Measurements from ENCODE around the gene C10orf90.
"Not testable (repeated sequence)": the region's sequence is repeated elsewhere in the genome, so short reads cannot be mapped to it uniquely, and the experiment has no call there.

The C10orf90 gene

DNA sequence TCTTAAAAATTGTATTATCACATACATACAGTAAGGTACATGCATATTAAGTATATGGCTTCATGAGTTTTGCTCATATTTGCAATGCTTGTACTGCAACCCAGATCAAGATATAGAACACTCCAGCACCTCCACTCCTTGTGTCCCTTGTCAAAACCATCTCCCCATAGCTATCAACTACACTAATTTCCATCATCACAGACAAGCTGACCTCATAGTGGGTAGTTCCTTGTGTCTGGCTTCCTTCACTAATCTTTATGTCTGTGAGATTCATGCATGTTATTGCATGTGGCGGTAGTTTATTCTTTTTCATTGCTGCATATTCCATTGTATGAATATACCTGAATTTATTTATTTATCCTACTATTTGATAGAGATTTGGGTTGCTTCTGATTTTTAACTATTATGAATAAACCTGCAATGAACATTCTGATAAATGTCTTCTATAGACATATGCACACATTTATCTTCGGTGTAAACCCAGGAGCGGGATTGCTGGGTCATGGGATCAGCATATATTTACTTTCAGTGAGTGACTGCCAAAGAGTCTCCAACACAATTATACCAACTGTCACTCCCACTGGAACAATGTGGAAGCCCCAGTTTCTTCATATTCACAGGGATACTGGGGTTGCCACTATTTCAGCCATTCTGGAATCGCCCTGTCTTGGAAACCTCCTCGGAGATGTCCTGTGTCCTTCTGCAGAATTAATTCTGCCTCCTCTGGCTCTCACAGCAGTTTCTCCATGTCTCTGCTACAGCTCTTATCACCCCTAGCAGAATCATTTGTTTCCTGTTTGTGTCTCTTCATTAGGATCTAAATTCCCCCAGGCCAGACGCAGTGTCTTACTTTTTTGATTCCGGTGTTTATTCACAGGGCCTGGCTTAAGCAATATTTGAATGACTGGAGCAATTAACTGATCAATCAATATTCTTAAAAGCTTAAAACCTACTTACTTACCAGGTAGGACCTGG, 267.5 kb downstream of the C10orf90 start:
- DNase-seq (ENCODE audit: insufficient read length, low spot score) (no peak), FAIRE-seq (no peak)

DNA sequence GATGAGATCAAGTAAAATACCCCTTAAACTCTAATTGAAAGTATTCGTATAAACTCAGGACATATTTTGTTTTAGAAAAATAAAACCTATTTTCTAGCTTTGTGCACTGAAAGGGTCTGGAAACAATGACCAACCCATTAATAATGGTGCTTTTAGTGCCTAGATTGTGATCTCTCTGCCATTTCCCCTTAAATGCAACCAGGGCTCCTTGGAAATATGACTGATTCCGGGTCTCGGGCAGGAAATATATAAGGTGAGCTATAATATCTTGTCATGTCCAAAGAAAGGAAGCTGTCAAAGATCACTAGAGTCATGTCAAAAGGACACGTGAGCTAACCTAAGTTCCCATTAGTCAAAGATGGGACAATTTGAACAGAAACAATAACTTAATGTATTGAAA, 269.9 kb downstream of the C10orf90 start:
- DNase-seq (ENCODE audit: insufficient read length, low spot score) (no peak), FAIRE-seq (no peak)

DNA sequence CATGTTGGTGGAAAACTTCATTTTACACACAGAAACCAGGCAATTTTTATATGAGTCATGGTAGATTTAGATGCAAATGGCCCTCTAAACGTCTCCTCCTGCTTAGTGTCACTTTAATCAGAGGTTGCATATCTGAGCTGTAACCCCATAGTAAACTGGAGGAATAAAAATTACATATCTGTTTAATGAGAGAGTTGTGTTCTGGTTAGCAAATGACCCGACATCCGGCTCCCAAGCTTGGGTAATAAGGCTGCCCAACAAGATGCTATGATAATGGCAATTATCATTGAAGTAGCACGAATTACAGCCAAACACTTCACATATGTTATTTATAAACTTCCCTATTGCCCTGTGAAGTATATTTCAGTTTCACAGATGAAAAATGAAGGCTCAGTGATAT, 271.6 kb downstream of the C10orf90 start:
- no peak for DNase-seq (ENCODE audit: insufficient read length, low spot score)
- FAIRE-seq, result no peak

DNA sequence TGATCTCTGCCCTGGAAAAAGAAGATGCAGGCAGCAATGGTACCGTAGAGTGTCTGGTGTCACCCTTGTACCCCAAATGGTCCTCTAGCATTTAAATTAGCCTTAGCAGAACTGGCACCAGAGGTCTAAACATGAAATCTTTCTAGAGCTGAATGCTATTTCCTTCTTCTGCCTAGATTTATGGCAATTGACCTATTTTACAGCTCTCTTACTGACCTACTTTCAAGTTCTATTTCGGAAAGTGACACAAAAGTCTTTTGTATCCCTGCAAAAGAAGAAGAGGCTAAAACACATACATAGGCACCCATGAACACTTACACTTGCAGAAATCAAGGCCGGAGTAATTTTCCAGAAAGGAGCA, 272.1 kb downstream of the C10orf90 start:
- no peak for FAIRE-seq

DNA sequence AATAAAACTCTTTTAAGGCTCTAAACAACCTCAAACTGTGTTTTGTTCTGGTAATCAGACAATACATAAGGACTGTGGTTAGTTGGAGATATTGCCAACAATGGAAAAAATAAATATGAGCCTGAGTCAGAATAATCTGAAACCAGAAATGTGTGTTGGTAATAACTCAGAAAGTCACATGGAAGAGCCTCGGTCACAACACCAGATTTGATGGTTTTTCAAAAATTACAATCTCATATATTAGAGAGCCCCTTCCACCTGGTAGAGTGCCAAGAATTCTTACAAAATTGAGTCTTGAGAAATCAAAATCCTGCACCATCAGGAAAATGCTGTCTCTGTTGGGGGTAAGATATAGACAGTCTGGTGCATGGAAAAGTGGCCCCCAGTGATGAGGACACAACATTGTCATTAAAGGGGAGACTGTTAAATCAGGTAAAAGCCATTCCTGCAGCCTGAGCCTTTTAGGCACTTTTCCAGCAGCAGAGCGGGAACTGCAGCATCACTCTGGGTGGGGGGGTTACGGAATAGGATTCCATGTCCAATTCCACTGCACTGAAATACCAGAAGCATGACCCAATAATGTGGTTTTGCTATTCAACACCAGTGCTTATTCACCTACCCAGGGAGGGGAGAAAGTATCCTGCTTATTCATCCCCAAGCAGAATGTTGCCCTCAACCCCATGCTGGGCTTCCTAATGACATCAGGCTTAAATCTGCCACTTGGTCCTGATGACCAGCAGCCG, 272.7 kb downstream of the C10orf90 start:
- no peak for DNase-seq (ENCODE audit: insufficient read length, low spot score)
- no peak for FAIRE-seq

More for the DNA sequence above, 272.1 kb downstream of the C10orf90 start:
- no peak for DNase-seq (ENCODE audit: insufficient read length, low spot score)

DNA sequence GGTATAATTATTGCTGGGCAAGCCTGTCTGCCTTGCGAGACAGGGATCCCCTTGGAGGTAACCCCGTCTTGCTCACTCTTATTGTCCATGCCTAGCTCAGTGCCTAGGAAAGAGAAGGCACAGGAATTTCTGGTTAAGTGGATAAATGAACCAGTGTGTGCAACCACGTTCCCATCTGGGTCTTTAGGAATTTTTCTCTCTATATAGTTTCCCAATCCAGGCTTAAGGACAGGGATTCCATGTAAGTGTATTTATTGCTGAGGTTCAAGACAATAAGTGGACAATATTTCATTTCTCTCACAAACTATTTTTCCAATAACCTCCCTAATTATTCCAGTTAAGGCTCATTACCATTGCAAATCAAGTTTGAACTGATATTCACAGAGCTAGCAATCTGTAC, 273.3 kb downstream of the C10orf90 start:
- FAIRE-seq (no peak), DNase-seq (ENCODE audit: insufficient read length, low spot score) (no peak)

DNA sequence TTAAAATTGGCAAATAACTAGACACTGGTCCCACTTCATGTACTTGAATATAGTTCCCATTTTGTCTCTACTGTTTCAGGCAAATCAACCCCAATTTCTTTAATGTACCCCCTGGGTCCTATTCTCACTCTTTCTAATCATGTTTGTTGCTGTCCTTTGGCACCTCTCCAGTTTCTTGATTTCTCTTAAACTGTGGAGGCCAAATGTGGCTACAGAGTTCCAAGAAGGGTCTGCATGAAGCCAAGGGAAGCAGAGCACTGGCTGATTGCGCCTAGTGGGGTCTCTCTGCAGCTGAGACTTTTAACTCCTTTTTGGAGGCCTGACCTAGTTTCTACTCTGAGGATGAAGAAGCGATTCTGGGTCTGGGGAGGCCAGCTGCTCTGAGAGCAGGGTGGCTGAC, 275.5 kb downstream of the C10orf90 start:
- no peak for DNase-seq (ENCODE audit: insufficient read length, low spot score)
- no peak for FAIRE-seq

DNA sequence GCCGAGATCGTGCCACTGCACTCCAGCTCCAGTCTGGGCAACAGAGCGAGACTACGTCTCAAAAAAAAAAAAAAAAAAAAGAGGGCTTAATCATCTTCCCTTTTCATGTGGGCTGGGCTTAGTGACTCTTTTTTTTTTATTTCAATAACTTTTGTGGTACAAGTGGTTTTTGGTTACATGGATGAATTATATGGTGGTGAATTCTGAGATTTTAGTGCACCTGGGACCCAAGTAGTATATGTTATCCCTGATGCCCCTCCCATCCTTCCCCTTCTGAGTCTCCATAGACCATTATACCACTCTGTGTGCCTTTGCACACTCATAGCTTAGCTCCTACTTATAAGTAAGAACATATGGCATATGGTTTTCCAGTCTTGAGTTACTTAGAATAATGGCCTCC, 277.4 kb downstream of the C10orf90 start:
- DNase-seq (ENCODE audit: insufficient read length, low spot score) (no peak), FAIRE-seq (no peak)

DNA sequence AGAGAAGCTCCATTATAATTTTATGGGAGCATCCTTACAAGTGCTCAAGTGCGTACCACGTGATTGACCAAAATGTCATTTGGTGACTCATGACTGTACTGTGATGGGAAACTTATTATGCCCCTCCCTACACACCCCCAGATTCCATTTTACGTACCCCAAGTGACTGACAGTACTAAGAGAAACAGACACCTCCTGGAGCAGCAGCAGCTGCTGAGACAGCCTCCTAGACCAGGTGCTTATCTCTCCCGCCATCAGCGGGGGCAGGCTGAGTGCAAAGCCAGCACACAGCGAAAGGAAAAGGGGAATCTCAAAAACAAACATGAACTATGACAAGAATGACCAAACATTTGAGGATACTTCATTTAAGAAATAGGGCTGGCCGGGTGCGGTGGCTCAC, 278.0 kb downstream of the C10orf90 start:
- FAIRE-seq (no peak), DNase-seq (ENCODE audit: insufficient read length, low spot score) (no peak)

DNA sequence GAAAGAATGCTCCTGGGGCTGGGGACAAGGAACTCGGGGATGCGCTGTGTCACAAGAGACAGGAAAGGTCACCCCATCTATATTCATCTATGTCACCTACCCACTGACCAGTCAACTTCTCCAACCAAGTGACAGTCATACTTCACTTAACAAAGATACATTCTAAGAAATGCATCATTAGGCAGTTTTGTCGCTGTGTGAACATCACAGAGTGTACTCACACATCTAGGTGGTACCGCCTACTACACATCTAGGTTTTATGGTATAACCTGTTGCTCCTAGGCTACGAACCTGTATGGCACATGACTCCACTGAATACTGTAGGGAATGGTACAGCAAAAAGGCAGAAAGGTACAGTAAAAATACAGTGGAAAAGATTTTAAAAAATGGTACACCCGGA, 278.4 kb downstream of the C10orf90 start:
- DNase-seq (ENCODE audit: insufficient read length, low spot score) (no peak), FAIRE-seq (no peak)

DNA sequence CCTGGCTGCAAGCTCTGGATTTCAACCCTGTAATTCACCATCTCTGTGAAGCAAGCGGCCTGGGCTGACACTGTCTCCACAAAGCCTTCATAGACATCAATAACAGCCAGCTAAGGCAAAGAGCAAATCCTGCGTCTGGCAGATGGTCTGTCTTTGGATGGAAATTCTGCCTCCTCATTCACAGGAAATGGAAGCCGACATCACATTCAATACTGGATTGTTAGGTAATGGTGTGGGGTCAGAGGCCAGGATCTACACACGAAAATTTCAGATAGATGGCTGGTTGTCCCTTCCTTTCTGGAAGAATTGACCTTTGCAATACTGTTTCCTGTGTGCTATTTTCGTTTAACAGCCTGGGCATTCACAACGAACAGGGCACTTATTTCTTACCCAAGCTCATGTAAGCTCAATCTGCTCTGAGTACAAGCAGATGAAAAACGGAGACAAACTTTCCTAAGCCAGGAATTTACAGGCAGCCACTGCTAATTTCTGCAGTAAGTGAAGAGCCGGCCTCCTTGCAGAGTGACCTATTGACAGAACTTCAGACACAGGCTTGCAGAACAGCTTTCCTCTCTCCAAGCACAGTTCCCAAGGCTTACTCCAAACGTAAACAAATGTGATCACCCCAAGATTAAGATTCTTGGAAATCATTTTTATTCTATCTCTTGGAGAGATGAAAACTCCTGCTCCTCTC, 279.2 kb downstream of the C10orf90 start:
- DNase-seq (ENCODE audit: insufficient read length, low spot score) (no peak), FAIRE-seq (no peak)

DNA sequence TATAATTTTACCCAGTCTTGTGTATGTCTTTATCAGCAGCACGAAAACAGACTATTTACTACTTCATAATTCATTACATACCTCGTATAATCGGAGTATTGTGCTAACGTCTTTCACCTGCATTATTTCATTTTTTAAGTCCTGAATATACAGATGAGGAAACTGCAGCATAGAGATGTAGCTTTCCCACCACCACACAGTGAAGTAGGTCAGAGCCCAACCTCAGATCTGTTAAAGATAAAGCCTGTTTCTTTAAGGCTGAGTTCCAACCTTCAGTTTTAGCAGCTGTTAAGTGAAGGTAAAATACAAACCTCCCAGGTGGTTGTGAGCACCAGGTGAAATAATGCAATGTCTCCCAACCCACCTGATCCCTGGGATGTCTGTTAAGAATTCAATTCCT, 280.2 kb downstream of the C10orf90 start:
- FAIRE-seq, result no peak
- DNase-seq (ENCODE audit: insufficient read length, low spot score), result no peak

DNA sequence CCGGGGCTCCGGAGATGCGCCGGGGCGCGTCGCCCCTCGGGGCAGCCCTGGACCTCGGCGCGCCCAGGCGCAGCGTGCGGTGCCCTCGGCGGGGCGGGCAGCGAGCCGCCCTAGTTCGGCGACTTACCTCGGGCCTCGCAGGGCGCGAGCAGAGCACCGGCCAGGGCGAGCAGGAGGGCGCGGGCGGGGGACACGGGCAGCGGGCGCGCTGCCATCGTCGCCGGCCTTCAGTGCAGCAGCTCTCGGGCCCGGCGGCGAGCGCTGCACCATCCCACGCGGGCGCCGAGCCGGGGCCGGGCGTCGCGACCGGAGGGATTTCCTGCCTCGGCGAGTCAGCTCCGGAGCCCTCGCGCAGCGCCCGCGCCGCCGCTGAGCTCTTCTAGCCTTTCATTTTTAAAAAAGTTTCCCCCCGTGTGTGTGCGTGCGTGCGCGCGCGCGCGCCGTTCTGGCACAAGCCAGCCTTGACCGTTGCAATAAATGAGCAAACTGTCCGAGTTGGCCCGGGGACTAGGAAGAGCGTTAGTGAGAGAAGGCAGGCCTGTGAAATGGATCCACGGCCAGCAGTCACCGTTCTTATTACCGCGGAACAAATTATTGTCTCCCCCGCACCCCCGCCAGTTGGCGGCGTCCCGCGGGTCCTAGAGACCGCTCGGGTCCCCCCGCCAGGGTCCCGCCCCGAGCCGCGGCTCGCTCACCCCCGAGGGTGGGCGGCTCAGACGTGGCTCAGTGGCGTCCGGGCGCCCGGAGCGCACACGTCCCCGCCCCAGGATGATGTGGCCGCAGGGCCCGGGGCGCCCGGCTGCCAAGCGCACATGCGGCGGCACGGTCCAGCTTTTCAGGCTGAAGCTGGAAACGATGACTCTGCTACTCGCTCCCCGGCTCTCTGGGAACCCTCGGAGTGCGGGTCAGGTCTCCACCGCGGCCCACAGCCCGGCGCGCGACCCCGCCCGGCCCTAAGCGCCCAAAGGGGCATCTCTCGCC, 282.3 kb downstream of the C10orf90 start, which contains the start of gene ADAM12:
Gene ADAM12, minus strand, starts transcription at position 547 of the 981 bp plus-strand sequence. Its CDS starts 332 bp downstream, at position 215.
- FAIRE-seq, result no peak

DNA sequence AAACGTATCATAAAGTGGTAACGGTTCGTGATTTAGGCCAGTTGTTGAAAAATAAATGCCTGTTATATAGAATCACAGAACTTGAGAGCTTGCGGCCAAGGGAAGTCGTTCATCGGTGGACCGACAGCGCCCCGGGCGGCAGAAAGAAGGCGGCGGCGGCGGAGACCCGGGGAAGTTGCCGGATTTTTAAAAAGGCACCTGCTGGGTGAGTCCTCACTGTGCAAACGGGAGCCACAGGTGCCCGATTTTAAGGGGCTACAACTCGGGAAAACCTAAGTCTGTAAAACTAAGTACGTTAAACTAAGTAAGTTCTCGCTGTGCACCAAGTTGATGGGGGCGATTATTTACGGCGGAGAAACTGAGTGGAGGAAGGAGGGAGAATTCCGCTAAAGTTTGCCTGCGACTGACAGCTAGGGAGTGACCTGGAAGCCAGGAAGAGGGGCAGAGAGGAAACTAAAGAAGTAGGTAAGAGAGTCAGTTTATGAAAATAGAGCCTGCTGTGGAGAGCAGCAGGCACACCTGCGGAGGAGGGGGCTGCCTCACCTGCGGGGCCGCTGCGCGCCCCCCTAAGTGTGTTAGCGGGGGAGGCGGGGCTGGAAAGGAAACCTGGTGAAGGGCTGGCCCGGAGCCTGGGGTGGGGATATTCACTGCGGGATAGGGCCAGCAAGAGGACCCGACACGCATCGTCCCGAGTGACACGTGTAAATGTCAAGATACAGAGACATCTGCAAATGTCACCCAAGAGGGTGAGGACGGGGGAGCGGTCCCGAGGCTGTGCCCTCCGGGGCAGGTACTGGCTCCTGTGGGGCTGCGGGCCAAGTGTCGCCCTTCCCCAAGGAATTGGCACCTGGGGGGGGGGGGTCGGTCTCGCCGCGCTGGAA, 283.2 kb downstream of the C10orf90 start:
- no peak for FAIRE-seq
- DNase-seq (ENCODE audit: insufficient read length, low spot score), result peak; percentile 18

More for the DNA sequence above, 282.3 kb downstream of the C10orf90 start, which contains the start of gene ADAM12:
- DNase-seq (ENCODE audit: insufficient read length, low spot score), result no peak

DNA sequence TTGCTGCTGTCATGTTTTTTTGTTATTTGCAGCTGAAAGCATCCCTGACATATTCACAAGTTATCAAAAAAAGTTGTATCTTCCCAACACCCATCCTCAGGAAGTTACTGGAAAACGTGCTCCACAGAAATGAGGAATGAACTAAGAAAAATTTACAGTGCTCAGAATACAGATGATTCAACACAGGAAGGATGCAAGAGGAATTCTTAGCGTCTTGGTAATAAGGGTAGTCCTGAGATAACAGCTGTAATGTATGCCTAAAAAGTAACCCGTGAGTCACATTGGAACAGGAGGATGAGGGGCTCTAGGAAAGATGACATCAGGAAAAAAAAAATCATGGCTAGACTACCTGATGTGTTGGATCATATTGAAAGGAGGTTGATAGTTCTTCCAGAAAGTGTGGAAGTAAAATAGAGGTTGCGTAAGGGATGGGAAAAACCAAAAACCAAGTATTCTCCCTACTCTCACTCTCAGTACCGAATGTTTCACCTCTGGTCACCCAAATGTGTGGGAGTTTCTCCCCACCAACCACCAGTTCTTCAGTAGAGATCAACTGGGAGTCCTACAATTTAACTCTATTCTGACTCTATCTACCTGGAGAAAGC, 286.1 kb downstream of the C10orf90 start:
- no peak for DNase-seq (ENCODE audit: insufficient read length, low spot score)
- FAIRE-seq, result no peak

DNA sequence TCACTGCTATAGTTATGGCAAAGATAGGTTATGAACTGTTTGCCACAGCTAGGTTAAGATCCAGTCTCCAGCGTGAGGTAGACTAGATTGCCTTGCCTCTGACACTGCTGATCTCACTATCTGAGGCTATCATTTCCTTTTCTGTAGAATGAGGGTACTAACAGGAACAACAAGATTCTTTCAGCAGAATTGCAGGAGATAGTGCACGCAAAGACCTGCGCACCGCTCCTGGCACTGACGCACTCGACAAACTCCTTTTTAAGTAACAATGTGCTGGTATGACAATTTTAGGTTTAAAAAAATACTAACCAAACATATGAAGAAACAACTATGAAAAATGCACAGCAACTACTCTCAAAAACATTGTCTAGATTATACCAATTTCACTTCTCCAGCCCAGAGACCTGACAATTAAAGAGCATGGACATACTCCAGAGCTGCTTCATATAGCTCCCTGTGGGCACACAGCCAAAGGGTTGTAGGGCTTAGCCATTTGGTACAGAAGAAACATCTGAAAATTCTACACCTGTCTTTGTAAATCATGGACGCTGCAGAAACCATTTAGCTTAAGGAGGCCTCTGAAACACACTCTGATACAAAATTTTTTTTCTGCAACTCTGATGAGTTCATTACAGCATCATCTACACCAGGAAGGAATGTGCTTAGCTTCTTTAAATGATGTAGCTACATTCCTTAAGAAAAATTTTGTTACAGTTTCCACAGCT, 290.0 kb downstream of the C10orf90 start:
- DNase-seq (ENCODE audit: insufficient read length, low spot score) (no peak), FAIRE-seq (no peak)

DNA sequence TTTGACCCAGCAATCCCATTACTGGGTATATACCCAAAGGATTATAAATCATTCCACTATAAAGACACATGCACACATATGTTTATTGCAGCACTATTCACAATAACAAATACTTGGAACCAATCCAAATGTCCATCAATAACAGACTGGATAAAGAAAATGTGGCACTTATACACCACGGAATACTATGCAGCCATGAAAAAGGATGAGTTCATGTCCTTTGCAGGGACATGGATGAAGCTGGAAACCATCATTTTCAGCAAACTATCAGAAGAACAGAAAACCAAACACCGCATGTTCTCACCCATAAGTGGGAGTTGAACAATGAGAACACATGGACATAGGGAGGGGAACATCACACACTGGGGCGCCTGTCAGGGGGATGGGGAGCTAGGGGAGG, 291.3 kb downstream of the C10orf90 start:
- not testable (repeated sequence) for DNase-seq (ENCODE audit: insufficient read length, low spot score); FAIRE-seq

DNA sequence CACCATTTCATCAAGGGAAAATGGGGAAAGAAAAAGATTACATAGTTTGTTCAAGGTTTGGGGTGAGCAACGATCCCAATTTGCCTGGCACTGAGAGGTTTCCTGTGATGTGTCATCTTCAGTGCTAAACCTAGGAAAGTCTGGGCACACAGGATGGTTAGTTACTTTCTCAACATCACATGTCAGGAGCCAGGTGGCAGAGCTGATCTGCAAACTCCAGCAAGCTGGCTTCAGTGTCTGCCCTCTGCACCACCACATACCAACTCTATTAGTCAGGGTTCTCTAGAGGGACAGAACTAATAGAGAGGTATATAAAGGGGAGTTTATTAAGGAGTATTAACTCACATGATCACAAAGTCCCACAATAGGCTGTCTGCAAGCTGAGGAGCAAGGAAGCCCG, 293.5 kb downstream of the C10orf90 start:
- FAIRE-seq, result no peak

More for the DNA sequence above, 293.5 kb downstream of the C10orf90 start:
- DNase-seq (ENCODE audit: insufficient read length, low spot score), result no peak
